Amygdala (tissue), 56 donors: ENCODE results near the gene RPS15.

ENCODE experiments used
- DNase-seq, 56 donors: peaks; one replicate each; lab custom pipeline; 2025; lab: John Stamatoyannopoulos, UW

Gene RPS15

DNA sequence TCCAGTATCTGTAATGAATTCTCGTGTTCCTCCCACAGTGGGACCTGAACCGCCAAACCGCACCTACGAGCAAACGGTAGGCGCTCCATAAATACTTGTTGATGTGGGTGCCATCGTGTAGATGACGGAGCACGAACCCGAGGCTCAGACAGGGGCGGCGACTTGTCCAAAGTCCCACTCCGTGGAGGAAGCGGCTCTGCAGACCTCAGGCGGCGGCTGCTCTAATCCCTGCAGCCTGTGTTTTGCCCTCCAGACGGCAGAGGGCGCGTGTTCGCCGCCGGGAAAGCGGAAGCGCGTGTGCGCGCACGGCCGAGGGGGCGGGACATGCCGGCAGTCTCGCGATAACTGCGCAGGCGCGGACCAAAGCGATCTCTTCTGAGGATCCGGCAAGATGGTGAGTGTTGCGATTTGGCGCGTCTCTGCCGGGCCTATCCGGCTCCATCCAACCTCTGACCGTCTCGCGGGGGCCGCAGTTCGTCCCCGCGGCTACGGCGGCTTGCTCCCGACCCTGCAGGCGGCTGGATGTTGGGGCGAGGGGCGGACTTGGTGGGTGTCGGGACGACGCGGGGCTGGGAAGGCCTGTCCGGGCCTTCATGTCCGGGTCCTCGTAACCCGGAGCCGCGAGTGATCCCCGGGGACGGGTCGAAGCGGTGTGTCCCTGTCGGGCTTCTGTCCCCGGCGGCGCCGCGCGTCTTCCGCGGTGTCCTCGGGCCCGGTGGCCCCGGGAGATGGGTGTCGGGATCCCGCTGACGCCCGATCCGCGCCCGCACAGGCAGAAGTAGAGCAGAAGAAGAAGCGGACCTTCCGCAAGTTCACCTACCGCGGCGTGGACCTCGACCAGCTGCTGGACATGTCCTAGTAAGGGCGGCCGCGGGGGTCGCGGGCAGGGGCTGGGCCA lies at the start of gene RPS15:
Gene RPS15 (plus strand): TSS at position 362 of the 898 bp plus-strand sequence. CDS start 30 bp downstream, at position 392.
- DNase-seq = peak; percentile 48 to 95 (median 86)

DNA sequence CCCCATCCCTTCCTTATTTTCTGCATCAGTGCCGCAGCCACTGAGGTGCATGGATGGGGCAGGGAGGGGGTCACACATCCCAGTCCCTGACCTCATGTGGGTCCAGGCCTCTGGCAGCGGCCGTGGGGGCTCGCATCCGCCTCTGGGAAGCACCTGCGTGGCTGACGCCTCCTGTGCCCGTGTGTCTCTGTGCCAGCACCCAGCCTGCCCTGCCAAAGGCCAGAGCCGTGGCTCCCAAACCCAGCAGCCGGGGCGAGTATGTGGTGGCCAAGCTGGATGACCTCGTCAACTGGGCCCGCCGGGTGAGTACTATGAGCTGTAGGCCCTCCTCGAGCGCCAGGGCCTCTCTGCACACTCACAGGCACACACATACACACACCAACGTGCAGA lies 49.6 kb upstream of the RPS15 start:
- DNase-seq = no peak

DNA sequence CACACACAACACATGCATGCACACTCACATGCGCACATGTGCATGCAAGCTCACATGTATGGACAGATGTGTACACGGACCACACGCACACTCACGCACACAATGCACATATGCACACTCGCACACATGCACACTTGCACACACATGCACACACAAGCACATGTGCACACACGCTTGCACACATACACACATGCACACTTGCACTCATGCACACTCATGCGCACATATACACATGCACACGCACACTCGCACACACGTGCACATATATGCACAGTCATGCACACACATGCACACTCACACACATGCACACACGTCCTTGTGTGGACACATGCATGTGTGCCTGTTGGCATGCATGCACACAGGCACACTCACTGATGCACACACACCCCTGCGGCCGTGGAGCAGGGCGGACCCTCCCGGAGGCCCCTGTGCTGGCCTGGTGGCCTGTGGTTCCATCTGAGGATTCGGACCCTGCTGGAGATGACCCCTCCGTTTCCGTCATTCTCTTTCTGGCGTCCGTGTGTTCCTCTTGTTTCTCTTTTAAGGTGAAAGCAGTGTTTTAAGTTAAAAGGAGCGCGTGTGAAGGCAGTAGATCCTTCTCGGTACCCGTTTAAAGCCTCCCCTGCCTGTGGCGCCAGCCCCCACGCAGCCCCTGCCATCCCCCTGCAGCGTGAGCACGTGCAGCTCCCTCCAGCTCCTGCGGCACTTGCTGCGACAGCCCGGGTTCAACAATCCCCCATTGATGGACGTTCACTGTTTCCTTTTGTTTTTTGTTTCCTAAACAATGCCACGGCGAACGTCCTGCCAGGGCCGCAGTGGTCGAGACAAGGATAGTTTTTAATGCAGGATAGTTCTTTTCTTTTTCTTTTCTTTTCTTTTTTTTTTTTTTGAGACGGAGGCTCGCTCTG lies 48.9 kb upstream of the RPS15 start:
- peak in 49 of 56 donors; percentile 22 to 90 (median 62) for DNase-seq

DNA sequence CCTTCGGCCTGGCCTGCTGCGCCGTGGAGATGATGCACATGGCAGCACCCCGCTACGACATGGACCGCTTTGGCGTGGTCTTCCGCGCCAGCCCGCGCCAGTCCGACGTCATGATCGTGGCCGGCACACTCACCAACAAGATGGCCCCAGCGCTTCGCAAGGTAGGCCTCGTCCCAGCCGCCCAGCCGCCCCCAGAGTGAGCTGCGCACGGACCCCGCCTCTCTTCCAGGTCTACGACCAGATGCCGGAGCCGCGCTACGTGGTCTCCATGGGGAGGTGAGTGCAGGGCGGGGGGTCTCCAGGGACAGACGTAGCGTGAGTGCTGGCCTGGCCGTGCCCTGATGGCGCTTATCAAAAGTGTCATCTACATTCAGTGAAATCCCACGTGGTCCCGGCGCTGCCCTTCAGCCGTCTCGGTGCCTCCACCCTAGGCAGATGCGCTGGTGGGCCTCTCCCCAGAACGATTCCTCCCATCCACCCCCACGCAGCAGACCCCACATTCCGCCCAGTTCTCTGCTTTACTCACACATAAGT lies 47.2 kb upstream of the RPS15 start:
- no peak for DNase-seq

GRCh38 chr19:1392407-1392806 lies 45.8 kb upstream of the RPS15 start:
- DNase-seq = no peak

DNA sequence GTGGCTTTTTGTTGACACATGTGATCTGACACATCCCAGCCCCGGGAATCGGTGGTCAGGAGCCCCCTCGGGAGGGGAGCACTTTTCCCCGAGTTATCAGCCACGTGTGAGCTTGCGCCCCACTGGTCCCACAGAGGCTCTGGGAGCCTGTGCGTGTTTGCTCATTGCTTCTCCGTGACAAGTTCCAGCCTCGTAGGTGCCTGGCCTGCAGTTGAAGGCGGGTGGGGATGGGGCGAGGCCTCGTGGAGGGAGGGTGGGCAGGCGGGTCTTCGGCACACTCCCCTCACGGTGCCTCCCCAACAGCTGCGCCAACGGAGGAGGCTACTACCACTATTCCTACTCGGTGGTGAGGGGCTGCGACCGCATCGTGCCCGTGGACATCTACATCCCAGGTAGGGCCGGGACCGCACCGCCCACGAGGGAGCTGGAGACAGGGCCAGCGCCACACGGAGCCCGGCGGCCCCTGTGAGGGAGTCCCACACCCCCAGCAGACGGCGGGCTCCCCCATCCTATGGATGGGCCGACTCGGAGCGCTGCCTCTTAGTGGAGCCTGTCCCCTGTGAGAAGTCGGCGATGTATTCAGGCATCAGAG lies 45.2 kb upstream of the RPS15 start:
- no peak for DNase-seq

DNA sequence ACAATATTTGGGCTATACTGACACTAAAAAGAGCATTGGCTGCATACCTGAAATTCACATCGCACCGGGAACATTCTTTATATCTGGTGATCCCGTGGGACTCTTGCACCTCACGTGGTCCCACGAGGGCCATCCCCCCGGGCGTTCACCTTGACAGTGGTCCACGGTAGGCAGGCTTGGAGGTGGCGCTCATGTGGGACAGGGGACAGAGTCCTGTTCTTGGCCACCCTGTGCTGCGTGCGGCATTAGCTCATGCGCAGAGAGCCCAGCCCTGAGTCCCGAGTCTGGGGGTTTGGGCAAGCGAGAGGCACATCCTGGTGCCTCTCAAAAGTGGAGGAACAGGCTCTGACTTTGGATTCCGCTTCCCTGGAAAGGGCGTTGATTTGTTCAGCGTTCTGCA lies 44.4 kb upstream of the RPS15 start:
- DNase-seq = no peak

GRCh38 chr19:1394252-1395193 lies 43.7 kb upstream of the RPS15 start:
- DNase-seq = peak in 23 of 56 donors; percentile 13 to 72 (median 42)

DNA sequence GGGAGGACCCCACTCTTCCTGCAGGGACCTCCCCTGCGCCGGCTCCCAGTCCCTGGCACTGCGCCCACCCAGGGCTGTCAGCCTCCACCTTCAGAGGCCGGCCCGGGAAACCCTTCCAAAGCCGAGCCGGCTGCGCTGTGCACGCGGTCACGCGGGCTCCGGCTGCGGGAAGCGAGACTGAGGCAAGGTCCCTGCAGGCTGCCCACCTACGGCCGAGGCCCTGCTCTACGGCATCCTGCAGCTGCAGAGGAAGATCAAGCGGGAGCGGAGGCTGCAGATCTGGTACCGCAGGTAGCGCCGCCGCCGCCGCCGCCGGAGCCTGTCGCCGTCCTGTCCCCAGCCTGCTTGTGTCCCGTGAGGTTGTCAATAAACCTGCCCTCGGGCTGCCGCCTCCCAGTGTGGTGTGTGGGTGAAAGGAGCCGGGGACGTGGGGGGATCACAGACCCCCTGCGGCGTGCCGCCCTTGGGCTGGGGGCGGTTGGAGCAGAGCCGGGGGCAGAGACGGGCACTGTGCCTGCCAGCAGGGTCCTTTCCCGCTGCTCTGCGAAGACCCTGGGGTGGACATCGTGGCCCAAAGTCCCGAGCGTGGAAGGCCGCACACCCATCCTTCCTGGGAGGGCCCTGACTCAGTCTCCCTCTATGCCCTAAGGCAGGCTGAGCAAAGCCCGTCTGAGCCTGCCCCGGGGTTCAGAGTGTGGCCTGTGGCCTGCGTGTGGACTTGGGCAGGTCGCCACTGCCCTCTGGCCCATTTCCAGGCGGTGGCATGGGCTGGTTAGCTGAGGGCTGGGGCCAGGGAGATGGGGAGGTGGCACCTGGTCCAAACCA lies 42.8 kb upstream of the RPS15 start:
- peak in 6 of 56 donors; percentile 23 to 49 (median 34) for DNase-seq

DNA sequence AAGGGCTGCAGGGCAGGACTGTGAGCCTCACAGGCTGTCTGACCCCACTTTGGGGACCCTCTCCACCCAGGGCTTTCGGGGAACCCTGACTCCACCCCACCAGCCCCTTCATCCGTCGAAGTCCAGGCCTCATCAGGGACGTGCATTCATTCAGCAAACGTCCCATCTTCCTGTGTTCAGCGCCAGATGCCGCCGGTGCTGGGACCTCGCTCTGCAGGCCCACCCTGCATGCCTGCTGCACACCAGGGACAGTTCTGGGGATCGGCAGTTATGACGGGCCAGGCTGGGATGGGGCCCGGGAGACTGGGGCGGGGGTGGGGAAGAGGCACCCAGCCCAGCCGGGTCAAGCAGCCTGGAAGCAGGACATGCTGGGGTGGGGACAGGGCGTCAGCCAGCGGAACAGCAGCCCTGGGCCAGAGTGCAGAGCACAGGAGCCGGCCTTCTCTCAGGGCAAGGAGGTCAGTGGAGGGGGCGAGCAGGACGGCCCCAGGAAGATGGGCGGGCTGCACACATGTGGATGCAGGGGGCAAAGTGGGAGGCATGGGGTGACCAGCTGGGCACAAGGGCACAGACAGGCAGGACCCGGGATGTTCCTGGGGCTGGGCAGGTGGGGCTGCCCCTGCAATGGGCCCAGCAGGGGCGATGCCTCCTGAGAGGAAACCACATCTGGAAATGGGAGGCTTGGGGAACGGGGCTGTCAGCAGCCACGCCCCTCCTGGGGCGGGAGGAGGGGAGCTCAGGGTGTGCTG lies 42.0 kb upstream of the RPS15 start:
- DNase-seq = peak in 1 of 56 donors; percentile 33

GRCh38 chr19:1396768-1397679 lies 41.2 kb upstream of the RPS15 start:
- DNase-seq = no peak

GRCh38 chr19:1397838-1398237 lies 40.4 kb upstream of the RPS15 start:
- no peak for DNase-seq

DNA sequence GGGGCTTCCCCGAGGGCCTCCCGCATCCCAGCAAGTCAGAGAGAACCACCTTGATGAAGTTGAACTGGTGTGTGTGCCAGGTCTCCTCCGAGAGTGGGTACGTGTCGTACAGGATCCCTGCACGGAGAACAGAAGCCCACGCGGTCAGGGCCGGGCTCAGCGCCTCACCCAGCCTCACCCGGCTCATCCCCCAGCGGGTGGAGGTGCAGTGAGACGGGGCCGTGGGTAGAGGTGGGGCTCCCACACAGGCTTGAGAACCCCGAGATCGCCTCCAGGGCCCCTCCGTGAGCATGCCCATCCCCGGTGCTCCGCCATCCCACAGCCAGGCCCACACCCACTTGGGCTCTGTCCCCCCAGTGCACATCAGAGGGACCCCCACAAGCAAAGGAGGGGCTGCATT lies 39.1 kb upstream of the RPS15 start:
- DNase-seq = no peak

DNA sequence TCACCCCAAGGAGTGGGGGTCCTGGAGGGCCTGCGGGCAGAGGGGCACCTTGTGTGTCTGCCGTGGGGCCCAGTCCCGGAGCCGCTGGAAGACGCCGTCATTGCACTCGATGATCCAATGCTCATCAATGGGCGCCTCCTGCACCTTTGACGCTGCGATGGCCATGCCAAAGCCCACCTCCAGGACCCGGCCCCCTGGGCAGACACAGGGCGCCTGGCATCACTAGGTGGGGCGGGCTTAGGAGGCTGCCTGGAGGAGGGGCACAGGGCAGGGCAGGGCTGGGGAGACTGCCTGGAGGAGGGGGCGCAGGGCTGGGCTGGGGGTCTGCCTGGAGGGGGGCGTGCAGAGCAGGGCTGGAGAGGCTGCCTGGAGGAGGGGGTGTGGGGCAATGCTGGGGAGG lies 38.5 kb upstream of the RPS15 start:
- DNase-seq = no peak

- DNase-seq = peak in 16 of 56 donors; percentile 15 to 52 (median 32)
Measured at GRCh38 chr19:1400281-1401137, 37.7 kb upstream of the RPS15 start.
